Fibroblast of lung (primary cell): ENCODE measurements around the gene MSI2.

Experiments
- EZH2 ChIP-seq: IDR thresholded peaks from 2 replicates; pipeline ENCODE4 v1.5.1; 2012; ENCODE audit warnings: low read length, control low read depth, mild to moderate bottlenecking; ENCODE audit errors: missing control alignments
- TF ChIP-seq, protein P1 (sequence below), 2 donors: IDR thresholded peaks in 1 of 2; conservative IDR thresholded peaks in 1 of 2; 1 replicate in 1 of 2; 2 replicates in 1 of 2; pipeline ENCODE4 v1.5.1; 2011 to 2012; ENCODE audit warnings: low read length in 2 of 2, control low read depth in 1 of 2, inconsistent platforms in 1 of 2, low read depth in 1 of 2, mild to moderate bottlenecking in 1 of 2

GRCh38 chr17:57588086-57588485 is 331.8 kb downstream of the MSI2 start:
- TF ChIP-seq, protein P1, sequence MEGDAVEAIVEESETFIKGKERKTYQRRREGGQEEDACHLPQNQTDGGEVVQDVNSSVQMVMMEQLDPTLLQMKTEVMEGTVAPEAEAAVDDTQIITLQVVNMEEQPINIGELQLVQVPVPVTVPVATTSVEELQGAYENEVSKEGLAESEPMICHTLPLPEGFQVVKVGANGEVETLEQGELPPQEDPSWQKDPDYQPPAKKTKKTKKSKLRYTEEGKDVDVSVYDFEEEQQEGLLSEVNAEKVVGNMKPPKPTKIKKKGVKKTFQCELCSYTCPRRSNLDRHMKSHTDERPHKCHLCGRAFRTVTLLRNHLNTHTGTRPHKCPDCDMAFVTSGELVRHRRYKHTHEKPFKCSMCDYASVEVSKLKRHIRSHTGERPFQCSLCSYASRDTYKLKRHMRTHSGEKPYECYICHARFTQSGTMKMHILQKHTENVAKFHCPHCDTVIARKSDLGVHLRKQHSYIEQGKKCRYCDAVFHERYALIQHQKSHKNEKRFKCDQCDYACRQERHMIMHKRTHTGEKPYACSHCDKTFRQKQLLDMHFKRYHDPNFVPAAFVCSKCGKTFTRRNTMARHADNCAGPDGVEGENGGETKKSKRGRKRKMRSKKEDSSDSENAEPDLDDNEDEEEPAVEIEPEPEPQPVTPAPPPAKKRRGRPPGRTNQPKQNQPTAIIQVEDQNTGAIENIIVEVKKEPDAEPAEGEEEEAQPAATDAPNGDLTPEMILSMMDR (conservative IDR thresholded peaks at IDR 0.05 in 1 of 2, IDR thresholded peaks at IDR 0.05 in 1 of 2; ENCODE audit: low read depth in 1 of 2, low read length in 2 of 2) = no peak
- TF ChIP-seq EZH2 = no peak
